ENCODE data around the gene CACNB2. TPM values are rescaled to one million over a fixed set of nuclear protein-coding genes. Genes with fewer than 3 reads are reported as not detected.

The CACNB2 gene
- total and polyA plus RNA-seq, 10 of the 15 experiments (the other 5 are each of a cell fraction or from before 2014, with no cell fraction given) = 0.62 to 8.1 (median 1.2) TPM

GRCh38 chr10:18362892-18363291, 222.7 kb downstream of the CACNB2 start:
- 26% methylated on average over 1 of the region's 1 CpG for WGBS (ENCODE audit: insufficient coverage, insufficient replicate concordance, low lambda C conversion rate, missing lambda C conversion rate)

More at GRCh38 chr10:18362892-18363291, 222.7 kb downstream of the CACNB2 start:
- Histone ChIP-seq H3K9me3 (replicated peaks; ENCODE audit: control insufficient read depth, insufficient read depth, low read length) (no peaks in the 10 kb centered on the region), H3K36me3 (ENCODE audit: control insufficient read depth in 2 of 2, insufficient read depth in 2 of 2, low read length in 1 of 2) (no peaks in the 10 kb centered on the region), H3K79me2 (ENCODE audit: control insufficient read depth, insufficient read depth, low read length) (no peaks in the 10 kb centered on the region), H3K27me3 (replicated peaks in 1 of 2; ENCODE audit: control insufficient read depth in 2 of 2, insufficient read depth in 2 of 2, low read length in 1 of 2) (no peaks in the 10 kb centered on the region), H3K4me1 (ENCODE audit: control insufficient read depth, insufficient read depth, low read length) (no peaks in the 10 kb centered on the region), H3K9ac (ENCODE audit: control insufficient read depth, insufficient read depth, low read length) (no peak overlapping the region), H3K4me3 (no peak overlapping the region), H3K4me2 (ENCODE audit: control insufficient read depth, insufficient read depth) (no peak overlapping the region), H3K27ac (ENCODE audit: control insufficient read depth, insufficient read depth) (no peak overlapping the region), H2AFZ (ENCODE audit: control insufficient read depth, low read depth, low read length) (no peak overlapping the region), H4K20me1 (ENCODE audit: control insufficient read depth, insufficient read depth) (no peaks in the 10 kb centered on the region)
- ChIA-PET RAD21 (ENCODE audit: unreplicated experiment) (no interaction called here), SMC1A (ENCODE audit: uncharacterized antibody, unreplicated experiment) (interaction anchor here (0.6 to 1.6 kb wide), 5 partner anchors 10 to 215 kb away, joined by 3 to 4 read pairs (median 3); no protein-coding TSS in a partner anchor), CTCF (interaction anchor here (1.3 kb wide), 1 partner anchor 9 kb away, joined by 8 read pairs; no protein-coding TSS in a partner anchor), POLR2A (no interaction called here)
- TF ChIP-seq ZZZ3 (IDR thresholded peaks at IDR 0.05; ENCODE audit: control insufficient read depth, insufficient read length, low read depth) = no peak
- no peak for TF ChIP-seq E2F4 (IDR thresholded peaks at IDR 0.05; ENCODE audit: low read depth, low read length)
- no peak for TF ChIP-seq PML (IDR thresholded peaks at IDR 0.05; ENCODE audit: low read length)
- TF ChIP-seq RELA (IDR thresholded peaks at IDR 0.05; ENCODE audit: borderline replicate concordance, partially characterized antibody) = no peak
- TF ChIP-seq HDAC2 (IDR thresholded peaks at IDR 0.05) = no peak
- TF ChIP-seq GABPA (IDR thresholded peaks at IDR 0.05; ENCODE audit: low read depth) = no peak
- no peak for TF ChIP-seq MAX (IDR thresholded peaks at IDR 0.05; ENCODE audit: low read depth, low read length)
- TF ChIP-seq ZNF217 (IDR thresholded peaks at IDR 0.05) = no peak
- TF ChIP-seq IRF3 (IDR thresholded peaks at IDR 0.05) = no peak
- TF ChIP-seq PRDM15 (CRISPR knock-in tag; IDR thresholded peaks at IDR 0.05) = no peak
- no peak for TF ChIP-seq BACH1 (IDR thresholded peaks at IDR 0.05; ENCODE audit: borderline replicate concordance)
- no peak for TF ChIP-seq NFXL1 (IDR thresholded peaks at IDR 0.05; ENCODE audit: borderline replicate concordance)
- TF ChIP-seq HSF1 (IDR thresholded peaks at IDR 0.05; ENCODE audit: low read depth, low read length) = no peak
- no peak for TF ChIP-seq CHD4 (IDR thresholded peaks at IDR 0.05)
- no peak for TF ChIP-seq SREBF1 (IDR thresholded peaks at IDR 0.05; ENCODE audit: low read length)
- intact Hi-C loops (cut with micrococcal nuclease; ENCODE audit: unreplicated experiment) (no loop called here), in situ Hi-C loops (cut with MboI) (no loop called here)
- no TSS peak for BruUV-seq (replicated peaks)
- FAIRE-seq (no peak), ATAC-seq (peak; percentile 18; the same call in 1 of the 3 replicates), DNase-seq (ENCODE audit: low read depth, low spot score) (no peak)

Data from GM12878 (cell line).